Measurements from ENCODE around the gene DOCK4.

- TF ChIP-seq CTCF (IDR thresholded peaks at IDR 0.05; ENCODE audit: insufficient read depth, low read length, poor library complexity, severe bottlenecking) (no peak), EZH2phosphoT487 (conservative IDR thresholded peaks at IDR 0.05; ENCODE audit: low read length) (no peak)
Observed at GRCh38 chr7:111784296-111784695, 421.9 kb downstream of the DOCK4 start.
